ENCODE measurements around the gene HGF.
A peak's percentile ranks its signal among the peaks of the same experiment; 100 is the strongest.
"Not testable (repeated sequence)": the region's sequence is repeated elsewhere in the genome, so short reads cannot be mapped to it uniquely, and the experiment has no call there.

The HGF gene

DNA sequence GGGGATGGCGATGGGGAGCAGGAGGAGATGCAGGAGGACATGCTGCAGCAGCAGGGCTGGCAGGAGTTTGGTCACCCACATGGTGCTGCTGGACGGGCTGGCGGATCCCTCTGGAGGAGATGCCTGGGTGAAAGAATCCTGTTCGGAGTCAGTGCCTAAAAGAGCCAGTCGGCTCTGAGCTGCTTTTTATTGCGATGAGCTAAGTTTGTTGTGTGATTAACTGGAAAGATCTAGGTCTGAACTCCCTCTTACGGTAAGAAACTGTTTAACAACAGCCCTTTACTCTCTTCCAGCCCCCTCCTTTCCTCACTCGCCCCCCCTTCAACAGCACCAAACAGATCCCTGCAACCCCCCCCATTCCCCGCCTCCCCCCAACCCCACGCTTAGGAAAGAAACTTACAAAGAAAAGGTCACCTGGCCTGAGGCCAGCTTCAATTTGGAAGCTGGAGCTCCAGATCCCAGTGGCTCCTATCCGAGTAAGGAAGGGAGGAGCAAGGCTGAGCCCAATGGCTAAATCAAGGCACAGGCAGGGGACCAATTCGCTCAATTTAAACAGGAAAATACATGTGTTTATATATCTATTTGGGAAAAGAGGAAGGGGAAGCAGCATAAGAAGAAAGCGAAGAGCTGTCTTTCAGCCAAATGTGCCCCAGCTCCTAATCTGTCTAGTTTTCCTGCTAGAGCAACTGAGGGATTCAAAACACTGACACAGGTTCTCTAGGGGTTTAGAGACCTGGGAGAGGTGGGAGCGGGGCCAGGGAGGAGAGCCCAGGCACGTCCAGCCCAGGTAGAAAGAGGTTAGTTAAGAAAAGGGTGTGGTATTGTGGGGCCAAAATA lies at the start of gene HGF:
Gene HGF (minus strand): TSS at position 157 of the 837 bp plus-strand sequence. CDS start 76 bp downstream, at position 81.
- peak; percentile 64 for DNase-seq (ENCODE audit: low spot score)

DNA sequence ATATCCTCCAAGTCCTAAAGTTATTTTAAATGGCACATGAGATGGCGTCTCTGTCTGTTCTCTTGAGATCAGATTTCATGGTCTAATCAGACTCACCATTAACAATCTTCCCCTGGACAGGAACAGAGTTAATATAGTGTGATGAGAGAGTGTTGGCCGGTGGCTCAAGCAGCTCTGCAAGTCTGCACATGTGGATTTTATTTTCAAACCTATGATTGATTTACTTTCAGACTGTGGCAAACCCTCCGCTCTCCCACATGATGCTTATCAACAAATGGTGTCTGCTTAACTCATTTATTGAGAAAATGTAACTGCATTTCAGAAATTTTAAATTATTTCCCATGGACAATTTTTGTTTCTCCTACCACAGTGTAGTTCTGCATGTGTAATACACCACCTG lies 46.5 kb upstream of the HGF start:
- no peak for DNase-seq (ENCODE audit: low spot score)

DNA sequence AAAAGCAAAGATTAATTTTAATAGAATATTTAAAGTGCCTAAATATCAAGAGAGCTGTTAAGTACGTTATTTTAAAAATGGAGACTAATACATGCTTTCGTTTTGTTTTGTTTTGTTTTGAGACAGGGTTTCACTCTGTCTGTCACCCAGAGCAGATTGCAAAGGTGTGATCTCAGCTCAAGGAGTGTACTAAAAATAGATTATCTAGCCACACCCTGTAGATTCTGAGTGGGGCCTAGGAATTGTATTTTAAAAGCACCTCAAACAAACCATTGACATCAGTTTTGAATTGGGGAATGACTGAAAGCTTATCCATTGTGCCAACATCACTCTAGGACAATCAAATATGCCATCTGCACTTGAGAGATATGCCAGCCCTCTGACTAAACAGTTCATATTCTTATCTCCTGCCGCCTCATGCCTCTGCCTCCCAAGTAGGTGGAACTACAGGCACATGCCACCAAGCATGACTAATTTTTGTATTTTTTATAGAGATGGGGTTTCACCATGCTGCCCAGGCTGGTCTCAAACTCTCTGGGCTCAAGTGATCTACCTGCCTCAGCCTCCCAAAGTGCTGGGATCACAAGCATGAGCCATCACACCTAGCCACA lies 43.1 kb upstream of the HGF start:
- DNase-seq (ENCODE audit: low spot score) = not testable (repeated sequence)

DNA sequence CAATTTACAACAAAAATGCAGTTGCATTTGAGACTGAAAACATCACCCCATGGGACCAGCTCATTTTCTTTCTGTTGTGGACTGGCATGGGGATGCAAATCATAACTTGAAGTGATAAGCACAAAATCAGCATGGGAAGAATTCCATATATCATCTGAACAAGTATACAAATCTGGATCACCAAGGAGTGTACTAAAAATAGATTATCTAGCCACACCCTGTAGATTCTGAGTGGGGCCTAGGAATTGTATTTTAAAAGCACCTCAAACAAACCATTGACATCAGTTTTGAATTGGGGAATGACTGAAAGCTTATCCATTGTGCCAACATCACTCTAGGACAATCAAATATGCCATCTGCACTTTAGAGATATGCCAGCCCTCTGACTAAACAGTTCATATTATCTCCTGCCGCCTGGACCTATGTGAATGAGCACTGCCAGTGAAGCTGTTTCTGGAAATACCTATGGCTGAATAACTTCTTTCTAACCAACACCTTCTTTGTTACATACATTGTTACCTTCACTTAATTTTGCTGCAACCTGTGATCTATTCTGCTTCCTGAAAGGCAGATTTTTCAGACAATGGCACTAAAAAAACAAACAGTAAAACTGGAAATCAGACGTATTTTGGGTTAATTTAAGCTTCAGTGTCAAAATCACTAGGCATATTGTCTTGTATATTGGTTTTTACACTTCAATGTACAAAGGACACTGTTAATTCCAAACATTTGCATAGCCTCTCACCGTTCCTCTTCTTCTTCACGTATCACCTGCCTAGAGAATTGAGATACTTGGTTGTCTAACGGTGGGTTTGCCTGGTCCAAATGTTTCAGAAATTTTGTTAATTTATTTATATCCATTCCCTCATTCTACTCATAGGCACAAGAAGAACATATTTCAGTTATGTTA lies 42.4 kb upstream of the HGF start:
- no peak for DNase-seq (ENCODE audit: low spot score)

DNA sequence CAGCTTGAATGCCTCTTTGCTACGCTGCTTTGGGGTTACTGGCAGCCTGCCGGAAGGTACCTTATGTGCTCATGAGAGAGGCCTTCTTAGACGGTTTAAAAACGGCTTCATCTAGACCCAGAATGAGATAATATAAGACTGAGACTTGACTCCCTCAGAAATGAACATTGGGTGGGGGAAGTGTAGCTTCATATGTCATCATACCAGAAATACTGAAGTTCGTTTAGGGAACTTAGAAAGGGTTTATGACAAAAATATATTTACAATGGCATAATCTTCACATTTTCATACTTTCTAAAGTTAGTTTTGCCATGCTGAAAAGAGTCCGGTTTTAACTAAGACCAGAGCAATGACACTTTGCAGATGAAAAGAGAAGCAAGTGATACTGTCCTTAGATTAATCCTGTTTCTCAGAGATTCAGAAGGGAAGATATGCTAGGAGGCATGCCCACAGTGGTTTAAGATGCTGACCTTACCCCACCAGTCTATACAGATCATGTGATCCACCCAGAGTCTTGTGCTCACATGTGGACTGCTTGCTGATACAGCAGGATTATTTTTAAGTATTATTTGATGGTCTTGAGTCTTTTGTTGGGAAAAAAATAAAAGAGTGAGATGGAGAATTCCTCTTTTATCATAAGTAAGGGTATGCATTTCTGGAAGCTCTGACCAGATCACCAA lies 40.8 kb upstream of the HGF start:
- DNase-seq (ENCODE audit: low spot score) = no peak

DNA sequence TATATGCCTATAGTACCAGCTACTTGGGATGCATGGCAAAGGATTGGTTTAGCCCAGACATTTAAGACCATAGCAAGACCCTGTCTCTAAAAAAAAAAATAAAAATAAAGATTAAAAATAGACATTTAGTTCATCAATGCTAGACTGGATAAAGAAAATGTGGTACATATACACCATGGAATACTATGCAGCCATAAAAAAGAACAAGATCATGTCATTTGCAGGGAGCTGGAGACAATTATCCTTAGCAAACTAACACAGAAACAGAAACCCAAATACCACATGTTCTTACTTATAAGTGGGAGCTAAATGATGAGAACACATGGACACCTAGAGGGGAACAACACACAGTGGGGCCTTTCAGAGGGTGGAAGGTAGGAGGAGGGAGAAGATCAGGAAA lies 38.5 kb upstream of the HGF start:
- not testable (repeated sequence) for DNase-seq (ENCODE audit: low spot score)

DNA sequence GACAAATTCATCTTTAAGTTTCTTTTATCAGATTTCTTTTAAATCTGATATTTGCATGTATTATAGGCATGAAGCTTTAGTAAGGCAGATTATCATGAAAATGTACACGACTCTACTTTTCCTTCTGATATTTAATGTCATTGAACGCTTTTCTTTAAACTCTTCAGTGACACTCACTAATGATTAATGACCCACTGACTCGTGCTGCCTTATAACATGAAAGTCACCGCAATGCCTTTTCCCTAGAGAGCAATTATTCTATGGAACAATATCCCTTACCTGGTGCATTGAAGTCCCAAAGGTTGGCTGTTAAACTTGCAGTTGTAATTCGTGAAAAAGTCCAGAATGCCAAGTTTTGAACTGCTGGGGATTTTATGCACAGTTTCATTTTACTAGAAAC lies 33.4 kb upstream of the HGF start:
- DNase-seq (ENCODE audit: low spot score) = no peak

DNA sequence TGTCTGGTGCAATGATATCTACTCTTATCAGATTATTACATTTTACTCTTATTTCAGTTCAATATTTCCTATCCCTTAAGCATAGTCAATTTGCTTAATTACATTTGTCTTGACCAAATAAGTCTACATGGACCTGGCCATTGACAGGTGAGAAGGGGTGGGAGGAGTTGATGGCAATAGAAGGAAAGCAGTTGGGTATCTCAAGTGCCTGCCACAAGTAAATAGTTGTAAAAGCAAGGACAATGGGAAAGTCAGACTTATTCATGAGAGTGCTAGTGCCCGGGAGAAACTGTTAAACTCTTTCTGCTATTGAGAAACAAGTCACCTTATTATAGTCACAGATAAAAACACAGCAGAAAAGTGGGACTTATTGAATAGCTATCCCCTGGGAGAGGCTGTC lies 32.4 kb upstream of the HGF start:
- no peak for DNase-seq (ENCODE audit: low spot score)

DNA sequence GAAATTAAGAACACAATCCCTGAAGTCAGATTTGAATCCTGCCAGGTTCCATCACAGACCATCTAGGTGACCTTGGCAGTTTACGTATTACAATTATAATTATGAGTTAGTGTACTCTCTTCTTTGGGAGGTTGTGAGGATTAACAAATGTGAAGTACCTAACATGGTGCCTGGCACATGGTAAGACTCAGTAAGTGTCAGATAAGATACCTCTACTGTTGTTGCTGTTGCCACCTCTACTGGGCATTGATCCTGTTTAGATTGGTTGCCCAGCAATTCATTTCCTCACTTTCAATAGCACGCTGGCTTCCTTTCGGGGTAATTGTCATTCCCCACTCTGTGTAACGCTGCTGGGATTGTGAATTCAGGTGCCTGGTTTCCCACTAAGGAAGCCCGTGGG lies 31.7 kb upstream of the HGF start:
- no peak for DNase-seq (ENCODE audit: low spot score)

DNA sequence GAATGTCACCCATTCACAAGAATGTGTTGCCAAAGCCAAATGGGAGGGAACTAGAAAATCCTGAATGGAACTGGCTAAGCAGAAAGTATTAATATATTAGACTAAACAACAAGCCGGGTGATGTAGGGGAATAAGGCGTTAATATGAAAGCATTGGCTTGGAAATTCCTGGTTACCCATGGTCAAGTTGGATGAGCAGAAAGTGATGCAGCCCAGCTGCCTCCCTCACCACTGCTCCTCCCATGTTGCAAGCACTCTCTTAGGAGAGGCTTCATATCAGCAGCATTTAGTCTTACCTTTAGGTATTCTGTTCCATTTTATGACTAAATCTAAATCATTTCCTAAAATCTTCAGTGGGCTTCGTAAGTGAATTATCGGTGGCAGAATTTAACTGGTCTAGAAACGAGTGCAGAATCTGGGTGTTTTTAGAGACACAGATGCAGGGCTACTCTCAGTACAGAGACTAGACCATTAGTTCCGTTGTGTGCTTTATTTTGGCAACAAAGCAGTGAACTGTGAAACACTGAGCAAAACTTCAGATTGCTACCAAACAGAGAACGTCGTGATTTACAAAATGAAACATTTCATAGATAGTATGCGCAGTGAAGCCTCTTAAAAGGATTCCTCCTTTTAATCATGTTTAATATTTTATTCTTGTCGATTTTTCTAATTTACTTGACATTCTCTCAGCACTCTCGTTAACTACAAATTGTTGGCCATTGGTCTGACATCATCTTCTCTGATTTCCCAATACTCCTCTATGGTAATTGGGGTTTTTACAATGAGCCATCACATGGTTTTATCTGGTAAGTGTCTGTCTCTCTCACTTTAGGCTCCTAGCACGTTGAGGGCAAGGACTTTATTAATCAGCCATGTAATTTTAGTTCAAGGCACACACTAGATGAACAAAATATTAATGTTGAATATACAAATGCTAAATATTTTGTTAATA lies 22.0 kb upstream of the HGF start:
- DNase-seq (ENCODE audit: low spot score) = no peak

DNA sequence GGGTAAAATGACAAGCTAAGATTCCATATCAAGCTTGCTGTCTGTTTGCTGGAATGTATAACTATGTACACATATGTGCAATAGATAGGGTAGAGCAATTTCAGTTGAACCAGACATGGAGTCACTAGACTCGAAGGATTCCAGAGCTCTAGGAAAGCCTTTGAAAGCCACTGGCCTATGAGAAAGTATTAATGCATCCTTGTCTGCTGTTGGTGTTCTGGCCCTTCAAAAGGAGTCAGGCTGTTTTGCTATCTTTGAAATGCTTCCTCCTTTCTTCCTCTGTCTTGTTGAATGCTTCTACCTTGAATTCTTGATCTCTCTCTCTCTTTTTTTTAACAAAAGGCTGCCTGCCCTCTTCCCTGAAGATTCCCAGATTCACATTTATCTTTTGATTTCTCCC lies 20.8 kb upstream of the HGF start:
- DNase-seq (ENCODE audit: low spot score) = no peak

DNA sequence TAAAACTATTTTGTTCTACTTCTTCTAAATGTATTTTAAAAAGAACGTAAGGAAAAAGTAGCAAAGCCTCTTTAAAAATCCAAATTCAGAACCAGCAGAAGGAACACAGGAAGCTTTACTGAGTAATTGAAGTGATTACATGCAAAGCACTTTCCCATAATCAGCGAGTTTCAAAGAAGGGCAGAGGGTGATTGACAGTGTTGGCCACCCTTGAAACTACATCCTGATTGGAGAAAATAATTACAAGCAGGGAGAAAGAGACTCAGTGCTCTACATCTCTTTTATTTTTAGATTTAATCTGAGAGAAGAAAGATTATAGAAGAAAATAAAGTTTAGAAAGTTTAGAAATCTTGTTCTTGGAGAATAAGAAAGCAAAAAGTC lies 20.3 kb upstream of the HGF start:
- no peak for DNase-seq (ENCODE audit: low spot score)

DNA sequence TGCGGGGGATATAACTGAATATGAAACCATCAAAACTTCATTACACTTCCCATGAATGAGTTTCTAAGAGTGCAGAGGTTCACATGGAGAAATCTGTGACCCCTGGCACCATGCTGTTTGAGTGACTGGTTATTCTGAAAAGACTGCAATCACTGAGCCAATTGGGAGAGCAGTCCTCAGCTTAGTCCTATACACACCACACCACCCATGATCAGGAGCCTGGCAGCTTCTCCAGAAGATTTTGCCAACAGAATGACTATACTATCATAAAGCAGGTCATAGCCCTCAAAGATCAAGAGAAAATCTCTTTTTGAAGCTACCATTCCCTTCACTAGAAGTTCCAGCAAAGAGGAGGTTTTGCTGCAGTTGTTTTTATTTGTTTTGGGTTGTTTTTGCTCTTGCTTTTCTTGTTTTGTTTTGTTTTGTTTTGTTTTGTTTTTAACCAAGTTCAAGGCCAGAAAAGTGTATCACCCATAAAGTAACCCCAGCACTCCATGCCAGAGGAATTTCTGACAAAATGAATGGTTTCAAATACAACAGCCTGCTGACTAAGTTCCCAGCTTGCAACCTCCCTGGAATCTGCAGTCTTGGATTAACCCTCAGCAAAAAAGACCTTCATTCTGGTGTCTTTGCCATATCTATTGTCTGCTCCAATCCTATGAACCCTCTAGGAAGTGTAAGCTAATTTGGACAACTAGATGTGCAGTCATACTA lies 19.7 kb upstream of the HGF start:
- peak; percentile 16 for DNase-seq (ENCODE audit: low spot score)

DNA sequence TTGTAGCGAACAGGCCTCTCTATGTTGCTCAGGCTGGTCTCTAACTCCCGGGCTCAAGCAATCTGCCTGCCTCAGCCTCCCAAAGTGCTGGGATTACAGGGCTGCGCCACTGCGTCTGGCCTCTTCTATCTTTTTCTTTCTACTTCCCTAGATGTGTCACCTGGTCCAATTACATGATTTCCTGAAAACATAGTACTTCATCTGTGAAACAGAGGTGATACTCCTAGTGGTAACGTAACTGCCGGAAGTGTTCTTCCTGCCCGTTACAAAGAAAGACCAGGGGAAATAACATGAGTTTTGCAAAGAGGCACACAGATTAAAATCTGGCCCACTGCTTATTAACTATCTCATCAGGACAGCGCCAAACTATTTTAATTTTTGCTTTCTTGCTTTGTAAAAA lies 18.4 kb upstream of the HGF start:
- no peak for DNase-seq (ENCODE audit: low spot score)

DNA sequence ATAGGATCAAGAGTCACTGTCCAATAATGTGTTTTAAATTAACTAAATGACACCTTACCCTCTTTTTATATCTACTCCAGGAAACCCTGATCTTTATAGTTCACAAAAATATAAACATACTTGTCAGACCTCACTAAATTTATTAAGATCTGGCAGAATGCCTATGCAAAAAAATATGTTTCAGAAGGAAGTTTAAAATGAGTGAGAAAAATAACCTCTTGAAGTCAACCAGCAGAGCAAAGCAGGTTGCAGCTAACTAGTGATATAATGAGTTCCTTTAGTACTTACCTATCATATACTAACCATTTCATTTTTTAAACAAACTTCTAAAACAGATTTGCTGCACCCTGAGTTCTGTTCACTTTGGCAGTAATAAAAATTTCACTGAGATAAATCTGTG lies 14.0 kb upstream of the HGF start:
- no peak for DNase-seq (ENCODE audit: low spot score)

DNA sequence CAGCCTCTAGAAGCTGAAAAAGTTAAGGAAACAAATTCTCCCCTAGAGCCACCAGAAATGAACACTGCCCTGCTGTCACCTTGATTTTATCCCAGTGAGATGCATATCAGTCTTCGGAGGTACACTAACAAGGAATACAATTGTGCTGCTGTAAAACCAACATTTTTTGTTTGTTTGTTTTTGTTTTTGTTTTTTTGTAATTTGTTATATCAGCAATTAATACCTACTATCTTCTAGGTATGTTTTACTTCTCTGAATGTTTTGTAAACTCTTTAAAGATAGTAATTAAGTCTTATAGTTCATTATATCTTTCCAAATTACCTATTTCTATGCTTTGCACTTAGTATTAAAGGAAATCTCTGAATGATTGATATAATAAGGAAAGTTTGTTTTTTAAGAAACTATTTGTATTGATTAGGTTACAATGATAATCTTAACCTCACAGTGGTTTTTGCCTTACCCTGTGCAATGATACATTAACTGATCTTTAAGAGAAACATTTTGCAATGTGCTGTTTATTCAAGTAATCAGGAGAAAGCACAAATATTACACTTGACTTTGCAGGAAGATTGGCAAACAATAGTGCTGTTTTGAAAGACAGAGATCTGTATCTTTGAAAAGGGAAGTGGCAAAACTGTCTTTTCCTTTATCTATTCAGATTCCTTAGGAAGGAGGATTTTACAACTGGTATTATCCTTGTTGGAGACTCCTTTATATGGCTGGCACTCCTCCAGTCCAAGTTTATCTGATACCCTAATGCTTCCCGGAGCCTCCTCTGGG lies 11.3 kb upstream of the HGF start:
- DNase-seq (ENCODE audit: low spot score) = no peak

DNA sequence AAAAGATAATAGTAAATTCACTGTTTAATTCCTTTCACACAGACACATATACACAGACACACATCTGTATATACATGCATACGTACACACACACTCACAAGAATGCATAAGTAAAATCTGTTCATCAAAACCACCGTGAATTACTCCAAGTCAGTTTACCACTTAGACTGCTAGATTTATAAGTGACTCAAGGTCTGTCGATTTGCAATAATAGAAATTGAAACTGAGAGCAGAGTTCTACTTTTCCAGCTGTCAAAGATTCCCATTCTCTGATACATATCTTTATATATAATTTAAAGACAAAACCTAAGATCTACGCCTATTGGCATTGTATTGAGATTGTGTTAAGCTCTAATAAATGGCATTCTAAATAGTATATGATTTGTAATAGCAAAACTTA lies 9.9 kb upstream of the HGF start:
- DNase-seq (ENCODE audit: low spot score) = no peak

DNA sequence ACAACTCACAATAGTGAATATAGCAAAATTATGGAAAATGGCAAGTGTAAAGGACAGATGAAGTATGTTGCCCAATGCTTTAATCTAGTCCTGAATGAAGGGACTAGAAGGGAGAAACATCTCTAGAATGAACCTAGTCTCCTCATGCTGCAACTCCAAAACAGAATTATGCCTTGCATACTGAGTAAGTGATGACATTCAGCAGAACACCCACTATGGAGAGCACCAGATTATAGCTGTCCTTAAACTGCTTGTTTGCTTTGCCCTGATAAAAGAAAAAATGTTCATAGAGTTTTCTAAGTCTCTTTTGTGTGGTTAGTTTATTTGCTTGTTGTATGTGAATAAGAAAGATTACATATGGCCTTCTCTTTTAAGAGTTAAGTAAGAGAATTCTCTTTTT lies 7.8 kb upstream of the HGF start:
- no peak for DNase-seq (ENCODE audit: low spot score)

DNA sequence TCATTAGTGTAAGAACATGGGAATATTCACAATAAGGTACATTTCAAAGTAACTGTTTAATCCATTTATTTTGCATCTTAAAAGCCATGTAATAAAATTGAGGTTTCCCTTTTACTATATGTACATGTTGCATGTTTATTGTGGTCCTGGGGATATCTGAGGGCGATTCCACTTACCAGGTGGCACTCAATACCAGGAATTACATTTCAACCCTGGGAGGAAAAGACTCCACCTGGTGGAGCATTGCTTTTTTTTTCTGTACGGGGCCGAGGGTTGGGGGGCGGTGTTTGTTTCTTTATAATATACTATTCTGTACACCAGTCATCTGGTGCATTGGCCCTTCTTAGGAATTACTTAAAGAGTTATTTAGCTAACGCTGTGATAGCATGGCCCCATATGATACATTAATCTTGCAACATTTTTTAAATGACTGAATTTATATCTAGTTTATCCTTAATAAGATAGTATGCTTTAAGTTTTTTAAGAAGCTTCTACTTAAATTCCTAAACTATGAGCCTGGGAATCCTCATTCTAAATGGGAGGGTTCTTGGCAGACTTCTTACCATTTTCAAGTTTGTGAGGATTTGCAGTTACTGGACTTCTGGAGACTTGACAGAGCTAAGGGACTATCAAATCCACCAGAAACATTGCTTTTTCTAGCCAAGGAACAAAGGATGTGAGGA lies 7.2 kb upstream of the HGF start:
- DNase-seq (ENCODE audit: low spot score) = no peak

Data from AG08395 (cell line).